GM18508 (cell line): ENCODE measurements around the gene CYP26B1.
A peak's percentile ranks its signal among the peaks of the same experiment; 100 is the strongest.

ENCODE experiments used
- ATAC-seq: cut with Tn5 transposase; IDR thresholded peaks from one replicate; pipeline ENCODE4 v1.9.1; 2021; ENCODE audit warnings: moderate number of reproducible peaks; ENCODE audit not compliant: insufficient read depth, unreplicated experiment

Gene CYP26B1

DNA sequence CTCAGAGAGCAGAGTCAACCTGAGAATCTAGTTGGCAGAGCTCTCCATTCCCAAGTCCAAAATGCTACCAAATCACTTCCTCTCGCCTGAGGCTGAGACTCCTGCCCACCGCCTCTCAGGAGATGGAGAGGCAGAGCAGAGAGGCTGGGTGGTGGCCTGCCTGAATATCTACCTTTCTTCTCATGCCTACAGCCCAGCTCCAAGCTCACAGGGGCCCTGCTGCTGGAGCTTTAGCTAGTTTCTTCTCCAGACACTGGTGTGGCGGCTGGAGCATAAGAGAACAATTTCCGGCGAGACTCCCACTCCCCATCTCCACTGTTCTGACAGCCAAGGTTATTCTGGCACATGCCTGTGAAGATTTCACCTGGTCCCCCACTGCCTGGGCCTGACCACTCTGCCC lies 8.1 kb upstream of the CYP26B1 start:
- ATAC-seq, result no peak

- ATAC-seq, result no peak
These were observed 7.5 kb upstream of the CYP26B1 start for GRCh38 chr2:72155151-72155550.

GRCh38 chr2:72154386-72154975 lies 6.8 kb upstream of the CYP26B1 start:
- ATAC-seq, result no peak

- no peak for ATAC-seq
These were observed 6.3 kb upstream of the CYP26B1 start for GRCh38 chr2:72153924-72154323.

DNA sequence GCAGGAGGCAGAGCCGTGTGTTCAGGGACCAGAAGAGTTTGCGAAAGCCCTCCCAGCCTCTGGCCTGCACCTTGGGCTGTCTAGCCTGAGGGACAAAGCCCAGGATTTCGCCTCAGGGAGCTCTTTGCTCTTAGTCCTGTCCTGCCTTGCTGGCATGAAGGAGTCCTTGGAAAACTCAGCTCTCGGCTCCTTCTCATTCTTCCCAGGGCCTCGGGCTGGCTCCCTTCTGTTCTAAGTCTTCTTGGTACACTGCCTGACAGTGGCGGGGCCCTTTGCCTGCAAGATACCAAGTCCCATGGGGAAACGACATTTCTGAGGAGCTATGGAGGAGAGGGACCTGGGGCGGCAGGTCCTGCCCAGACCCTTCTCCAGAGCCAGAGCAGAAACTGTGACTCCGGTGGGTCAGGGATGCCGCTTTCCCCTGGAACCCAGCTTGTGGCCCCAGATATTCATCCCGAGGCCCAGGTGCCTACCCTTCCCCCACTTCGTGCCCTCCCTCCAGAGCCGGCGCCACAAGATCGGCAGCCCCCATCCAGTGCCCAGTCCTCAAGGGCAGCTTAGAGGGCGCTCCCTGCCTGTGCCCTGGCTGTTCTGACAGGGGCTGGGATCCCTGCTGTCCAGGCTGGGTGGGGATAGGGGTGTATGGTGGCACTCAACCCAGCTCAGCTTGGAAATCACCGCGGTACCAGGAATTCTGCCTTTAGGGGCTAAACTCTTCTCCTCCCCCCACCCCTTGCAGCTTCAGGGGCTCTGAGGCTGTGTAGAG lies 5.5 kb upstream of the CYP26B1 start:
- ATAC-seq, result no peak

DNA sequence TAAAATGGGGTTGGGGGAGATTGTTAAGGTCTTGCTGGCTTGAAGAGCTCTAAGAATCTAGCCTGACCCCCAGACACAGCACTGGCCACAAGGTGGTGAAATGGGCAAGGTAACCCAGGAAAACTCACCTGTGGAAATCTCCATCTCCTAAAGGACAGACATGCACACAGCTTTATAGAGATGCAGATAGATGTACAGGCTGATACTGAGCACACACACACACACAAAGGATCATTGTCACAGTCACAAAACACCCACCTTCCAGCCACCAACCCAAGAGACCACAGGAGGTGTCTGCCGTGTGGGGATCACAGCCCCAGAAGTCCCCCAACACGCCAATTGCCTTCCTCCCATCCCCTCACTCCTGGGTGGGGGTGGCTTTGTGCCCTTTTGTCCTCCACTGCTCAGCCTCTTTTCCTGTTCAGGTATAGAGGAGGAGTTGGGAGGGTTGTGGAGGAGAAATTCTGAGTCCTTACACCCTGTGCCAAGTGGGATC lies 3.2 kb upstream of the CYP26B1 start:
- no peak for ATAC-seq

GRCh38 chr2:72150157-72150860 lies 2.6 kb upstream of the CYP26B1 start:
- ATAC-seq, result peak; percentile 78

GRCh38 chr2:72149556-72150156 lies 2.0 kb upstream of the CYP26B1 start:
- no peak for ATAC-seq

- no peak for ATAC-seq
These were observed 1.3 kb upstream of the CYP26B1 start for GRCh38 chr2:72148837-72149555.

GRCh38 chr2:72148003-72148836 lies 558 bp upstream of the CYP26B1 start:
- no peak for ATAC-seq

DNA sequence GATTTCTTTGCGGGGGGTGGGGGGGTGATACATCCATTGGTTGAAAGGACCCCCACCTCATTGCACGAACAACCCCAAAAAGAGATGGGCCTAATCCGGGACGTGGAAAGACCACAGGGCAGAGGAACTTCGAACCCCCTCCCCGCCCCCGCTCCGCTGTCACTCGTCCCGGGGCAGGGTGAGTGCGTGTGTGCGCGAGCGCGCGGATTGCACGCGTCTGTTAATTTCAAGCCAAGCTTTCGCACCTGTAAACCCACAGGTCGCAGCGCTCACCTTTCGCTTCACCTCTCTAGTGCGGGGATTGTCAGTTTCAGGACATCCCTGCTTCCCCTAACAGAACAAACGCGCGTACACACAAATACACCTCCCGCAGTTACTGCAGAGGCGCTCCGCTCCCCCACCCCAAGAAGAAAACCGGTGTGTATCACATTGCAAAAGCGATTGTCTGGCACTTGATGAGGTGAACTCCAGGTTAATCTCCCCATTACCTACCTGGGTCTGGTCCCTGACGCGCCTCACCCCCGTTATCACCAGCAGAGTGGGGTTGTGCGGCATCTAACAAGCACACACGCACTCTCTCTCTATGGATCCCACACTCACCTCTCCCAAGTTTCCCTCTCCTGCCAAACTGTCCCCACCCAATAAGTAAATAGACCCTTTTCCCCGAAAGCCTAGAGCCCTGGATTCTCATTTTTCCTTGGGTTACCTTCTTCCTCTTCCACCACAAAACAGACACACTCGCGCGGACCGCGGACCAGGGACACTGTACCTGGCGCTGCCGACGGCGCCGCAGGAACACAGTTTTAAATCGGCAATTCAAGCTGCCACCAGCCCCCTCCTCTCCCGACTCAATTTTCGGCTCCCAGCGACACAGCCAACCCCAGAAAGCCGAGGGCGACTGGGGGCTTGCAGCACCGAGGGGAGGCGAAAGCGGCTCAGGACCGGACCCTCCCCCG lies 1.0 kb downstream of the CYP26B1 start:
- ATAC-seq, result no peak

DNA sequence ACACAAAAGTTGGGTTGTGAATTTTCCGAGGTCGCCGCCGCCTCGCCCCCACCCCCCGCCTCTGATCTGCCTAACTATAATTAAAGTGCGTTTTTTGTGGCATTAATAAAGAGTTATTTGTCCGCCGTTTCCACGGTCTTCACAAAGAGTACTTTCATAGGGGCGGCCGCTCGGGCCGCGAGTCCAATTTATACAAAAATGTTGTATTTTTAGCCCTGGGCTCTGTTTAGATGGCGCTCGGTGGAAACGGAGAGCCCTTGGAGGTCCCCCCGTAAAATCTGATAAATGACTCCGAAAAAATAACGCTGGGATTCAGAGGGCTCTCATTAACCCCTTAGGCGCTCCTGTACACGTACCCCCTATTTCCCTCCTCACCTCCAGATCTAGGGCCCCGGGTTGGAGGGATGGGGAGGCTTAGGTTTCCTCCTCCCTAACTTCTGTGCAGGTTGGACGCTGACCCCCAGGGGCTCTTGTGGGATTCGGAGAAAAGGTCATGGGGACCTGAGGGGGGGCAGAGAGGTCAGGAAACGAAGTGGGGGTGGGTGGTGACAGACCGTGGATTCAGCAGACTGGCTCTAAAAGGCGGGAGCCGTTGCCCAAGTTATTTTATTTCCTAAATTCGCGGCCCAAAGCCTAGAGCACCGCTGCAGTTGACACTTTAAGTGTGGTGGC lies 1.9 kb downstream of the CYP26B1 start:
- ATAC-seq, result no peak

- ATAC-seq, result no peak
These were observed 2.4 kb downstream of the CYP26B1 start for GRCh38 chr2:72145289-72145657.

- no peak for ATAC-seq
These were observed 2.9 kb downstream of the CYP26B1 start for GRCh38 chr2:72144632-72145288.

DNA sequence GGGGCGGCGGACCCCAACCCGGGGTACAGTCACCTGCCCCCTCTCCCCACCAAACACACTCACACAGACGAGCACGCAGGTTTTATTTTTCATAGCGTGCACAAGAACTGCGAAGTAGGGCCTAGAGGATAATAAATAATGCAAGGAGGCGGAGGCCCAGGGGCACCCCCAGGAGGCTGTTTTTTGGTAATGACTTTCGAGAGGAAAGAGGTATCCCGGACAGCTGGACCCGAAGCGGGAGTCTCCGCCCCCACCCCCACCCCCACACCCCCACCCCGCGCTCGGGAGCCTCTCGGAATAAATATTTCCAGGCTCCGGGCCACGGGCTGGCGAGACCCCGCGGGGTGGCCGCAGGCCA lies 3.4 kb downstream of the CYP26B1 start:
- ATAC-seq, result no peak

DNA sequence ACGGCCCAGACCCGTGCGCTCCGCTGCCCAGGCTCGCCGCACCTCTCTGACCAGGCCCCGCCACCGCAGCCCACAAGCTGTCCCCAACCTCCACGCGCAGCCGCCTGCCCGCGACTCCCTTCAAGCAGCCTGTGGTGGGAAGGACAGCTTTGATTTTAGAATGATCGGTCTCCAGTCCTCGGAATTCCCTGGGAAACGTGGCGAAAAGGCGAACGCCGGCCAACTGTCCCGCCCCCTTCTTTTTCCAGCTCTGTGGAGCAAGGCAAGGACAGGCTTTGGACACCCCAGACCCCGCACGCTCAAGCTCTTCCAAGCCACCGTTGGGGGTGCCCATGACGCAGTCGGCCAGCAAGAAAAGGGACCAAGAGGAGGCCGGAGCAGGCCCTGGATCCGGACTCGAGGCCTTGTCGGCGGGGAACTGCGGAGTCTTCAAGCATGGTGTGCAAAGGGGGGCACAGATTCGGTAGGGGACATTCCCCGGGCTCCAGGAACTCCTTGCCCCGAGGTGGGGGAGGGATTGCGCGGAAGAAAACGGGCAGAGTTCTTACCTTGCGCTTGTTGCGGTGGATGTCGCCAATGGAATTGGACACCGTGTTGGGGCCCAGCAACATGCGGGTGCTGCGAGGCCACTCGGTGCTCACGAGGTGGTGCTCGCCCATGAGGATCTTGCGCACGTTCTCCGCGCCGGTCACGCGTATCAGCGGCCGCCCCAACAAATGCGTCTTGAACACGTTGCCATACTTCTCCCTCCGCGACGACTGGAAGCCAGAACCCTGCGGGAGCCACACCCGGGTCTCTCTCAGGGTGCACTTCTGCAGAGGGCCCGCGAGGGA lies 4.0 kb downstream of the CYP26B1 start:
- ATAC-seq, result no peak
